Measurements from ENCODE around the gene ASB8.

Gene ASB8

GRCh38 chr12:48157018-48157888 is at the start of gene ASB8:
ASB8 (minus strand) TSS chr12:48157515; CDS start chr12:48153496, 4,019 bp downstream.
- peak; percentile 90 for DNase-seq

GRCh38 chr12:48203192-48203591 is 45.9 kb upstream of the ASB8 start, which contains the start of gene OR10AD1:
OR10AD1 (minus strand) TSS chr12:48203292; CDS start chr12:48203292, 0 bp downstream.
- no peak for DNase-seq

DNA sequence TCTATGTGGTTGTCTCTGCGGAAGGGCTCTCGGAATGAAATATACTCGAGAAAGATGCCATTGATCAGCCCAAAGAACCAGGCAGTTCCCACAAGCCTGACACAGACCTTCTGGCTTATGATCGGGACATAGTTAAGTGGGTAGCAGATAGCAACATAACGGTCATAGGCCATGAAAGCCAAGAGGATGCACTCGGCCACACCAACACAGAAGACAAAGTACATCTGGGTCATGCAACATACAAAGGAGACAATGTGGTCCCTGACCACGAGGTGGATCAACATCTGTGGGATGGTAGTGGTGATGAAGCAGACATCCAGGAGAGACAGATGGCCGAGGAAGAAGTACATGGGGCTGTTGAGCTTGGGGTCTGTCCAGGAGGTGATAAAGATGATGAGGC is 45.5 kb upstream of the ASB8 start:
- DNase-seq: no peak

DNA sequence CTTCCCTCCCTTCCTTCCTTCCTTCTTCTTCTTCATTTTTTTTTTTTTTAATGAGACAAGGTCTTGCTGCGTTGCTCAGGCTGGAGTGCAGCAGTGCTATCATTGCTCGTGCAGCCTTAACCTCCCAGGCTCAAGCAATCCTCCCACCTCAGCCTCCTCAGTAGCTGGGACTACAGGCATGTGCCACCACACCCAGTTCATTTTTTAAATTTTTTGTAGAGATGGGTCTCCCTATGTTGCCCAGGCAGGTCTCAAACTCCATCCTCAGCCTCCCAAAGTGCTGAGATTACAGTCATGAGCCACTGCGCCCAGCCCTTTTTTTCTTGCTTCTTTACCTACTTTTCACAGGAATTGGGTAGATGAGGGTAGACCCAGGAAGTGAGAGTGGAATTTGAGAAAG is 44.2 kb upstream of the ASB8 start:
- no peak for DNase-seq

- no peak for DNase-seq
These were observed 43.8 kb upstream of the ASB8 start for GRCh38 chr12:48201091-48201490.

- no peak for DNase-seq
These were observed 42.5 kb upstream of the ASB8 start for GRCh38 chr12:48199774-48200221.

DNA sequence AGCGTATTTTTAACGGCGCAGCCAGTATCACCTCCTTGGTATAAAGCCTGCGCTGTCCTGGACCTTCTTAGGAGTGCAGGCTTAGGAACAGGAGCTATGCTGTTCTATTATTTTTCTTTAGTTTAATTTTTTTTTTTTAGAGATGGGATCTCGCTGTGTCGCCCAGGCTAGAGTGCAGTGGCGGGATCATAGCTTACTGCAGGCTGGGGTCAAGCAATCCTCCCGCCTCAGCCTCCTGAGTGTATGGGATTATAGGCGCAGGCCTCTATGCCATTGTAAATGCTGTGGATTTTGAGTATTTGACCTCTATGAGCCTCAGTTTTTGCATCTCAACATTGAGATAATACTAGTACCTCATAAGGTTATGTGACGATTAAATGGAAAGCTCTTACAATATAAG is 41.7 kb upstream of the ASB8 start:
- DNase-seq: no peak

DNA sequence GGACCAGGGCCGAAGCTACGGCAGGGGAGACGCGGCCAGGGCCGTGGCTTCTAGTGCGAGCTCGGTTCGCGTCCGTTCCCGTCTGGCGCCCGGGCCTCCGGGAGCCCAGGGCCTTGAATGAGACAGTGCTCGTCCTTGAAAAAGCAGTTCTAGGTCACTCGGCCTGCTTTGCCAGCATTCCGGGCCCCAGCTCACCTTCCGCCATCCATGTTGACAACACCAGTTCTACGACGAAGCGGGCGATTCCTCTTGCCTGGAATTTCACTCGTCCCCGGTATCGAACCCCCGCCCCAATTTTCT is 41.3 kb upstream of the ASB8 start:
- no peak for DNase-seq

GRCh38 chr12:48197971-48198671 is 40.8 kb upstream of the ASB8 start:
- peak; percentile 89 for DNase-seq

GRCh38 chr12:48197549-48197970 is 40.2 kb upstream of the ASB8 start:
- no peak for DNase-seq

- no peak for DNase-seq
These were observed 37.5 kb upstream of the ASB8 start for GRCh38 chr12:48194799-48195201.

DNA sequence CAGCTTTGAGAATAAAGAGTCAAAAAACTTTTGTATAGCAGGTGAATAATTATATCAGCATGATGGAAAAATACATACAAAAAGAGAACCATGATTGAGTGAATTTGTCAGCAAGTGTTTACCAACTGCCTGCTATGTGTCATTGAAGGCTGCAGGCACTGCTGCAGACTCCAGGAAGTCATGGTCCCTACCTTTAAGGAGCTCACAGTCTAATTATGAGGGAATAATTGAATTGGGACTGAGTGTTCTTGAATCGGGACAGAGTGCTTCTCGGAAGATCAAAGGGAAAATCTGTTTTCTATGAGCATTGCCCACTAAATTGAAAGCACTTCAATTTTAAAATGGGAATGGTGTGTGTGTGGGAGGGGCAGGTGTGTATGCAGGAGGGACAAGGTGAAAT is 36.3 kb upstream of the ASB8 start:
- no peak for DNase-seq

GRCh38 chr12:48192861-48193260 is 35.5 kb upstream of the ASB8 start:
- no peak for DNase-seq

DNA sequence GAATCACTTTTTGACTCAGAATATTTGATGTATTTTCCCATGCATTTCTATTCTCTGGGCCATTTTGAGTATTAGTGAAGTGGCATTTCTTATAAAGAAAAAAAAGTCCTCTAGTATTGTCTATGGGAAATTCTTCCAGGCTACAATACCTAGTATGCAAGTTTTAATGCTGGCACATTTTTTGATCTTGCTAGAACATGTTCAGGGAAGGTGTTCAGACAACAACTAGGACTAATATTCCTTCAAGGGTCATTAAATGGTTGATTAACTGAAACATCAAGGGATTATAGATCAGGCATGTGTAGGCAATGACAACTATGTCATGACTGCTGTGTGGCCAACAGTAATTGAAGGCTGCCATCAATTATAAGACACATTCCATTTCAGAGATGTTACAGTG is 33.8 kb upstream of the ASB8 start:
- no peak for DNase-seq

GRCh38 chr12:48189331-48190125 is 32.2 kb upstream of the ASB8 start:
- DNase-seq: peak; percentile 33

DNA sequence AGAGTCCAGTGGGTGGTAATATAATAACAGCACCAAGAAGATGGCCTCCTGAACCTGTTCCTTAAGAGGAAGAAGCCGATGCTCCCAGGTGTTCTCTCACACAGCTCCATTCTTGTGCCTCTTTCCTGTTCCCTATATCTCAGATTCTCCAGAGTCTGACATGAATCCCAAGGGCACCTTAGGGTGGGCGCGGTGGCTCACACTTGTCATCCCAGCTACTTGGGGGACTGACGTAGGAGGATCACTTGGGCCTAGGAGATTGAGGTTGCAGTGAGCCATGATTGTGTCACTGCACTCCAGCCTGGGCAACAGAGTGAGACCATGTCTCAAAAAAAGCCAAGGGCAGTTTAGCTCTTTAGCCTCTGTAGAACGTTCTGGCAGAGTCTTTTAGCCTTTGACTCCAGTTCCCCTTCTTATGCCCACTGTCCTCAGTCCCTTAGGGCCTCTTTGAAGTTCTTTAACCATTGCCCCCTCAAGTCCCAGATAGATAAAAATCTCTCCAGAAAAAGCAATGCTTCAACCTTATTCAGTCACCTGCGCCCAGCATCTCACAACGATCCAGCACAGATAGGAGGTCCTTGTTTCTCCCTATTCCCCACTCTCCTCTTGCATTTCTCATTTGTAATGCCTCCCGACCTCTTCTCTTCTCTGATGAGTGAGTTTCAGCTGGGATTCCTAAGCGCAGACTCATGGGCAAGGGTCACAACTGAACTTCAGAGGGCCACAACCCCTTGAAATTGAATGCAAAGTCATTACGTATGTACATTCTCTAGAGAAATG is 30.8 kb upstream of the ASB8 start:
- no peak for DNase-seq

DNA sequence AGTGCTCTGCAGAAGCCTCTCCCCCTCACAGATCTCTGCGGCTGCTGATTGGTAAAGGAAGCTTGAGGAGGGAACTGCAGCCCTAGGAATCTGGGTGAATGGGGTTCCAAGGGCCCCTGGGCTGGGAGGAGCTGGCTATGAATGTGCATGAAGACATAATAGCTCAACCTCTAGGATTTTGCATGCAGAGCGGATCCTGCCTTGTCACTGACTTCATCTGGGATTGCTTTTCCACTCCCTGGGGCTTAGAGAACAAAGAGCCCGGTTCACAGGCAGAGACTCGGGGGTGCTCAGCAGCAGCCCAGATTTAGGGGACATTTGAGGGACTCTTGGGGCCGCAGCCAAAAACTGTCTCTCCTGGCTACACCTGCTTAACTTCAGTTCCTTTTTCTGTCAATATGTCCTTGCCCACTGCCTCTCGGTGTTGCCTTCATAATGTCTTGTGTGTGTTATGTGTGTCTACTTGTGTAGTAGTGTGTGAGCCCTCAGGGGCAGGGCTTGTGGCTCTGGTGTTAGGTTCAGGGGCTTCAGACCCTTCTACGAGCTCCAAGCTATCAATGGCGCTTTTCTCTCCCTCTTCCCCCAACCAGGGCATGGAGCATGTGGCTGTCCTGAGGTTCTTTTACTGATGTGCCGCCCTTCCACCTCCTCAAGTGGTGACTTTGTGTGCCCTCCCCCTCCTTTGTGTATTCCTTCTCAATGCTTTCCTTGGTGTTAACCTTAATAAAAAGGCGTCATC is 28.0 kb upstream of the ASB8 start:
- DNase-seq: no peak

- DNase-seq: no peak
These were observed 27.2 kb upstream of the ASB8 start for GRCh38 chr12:48184549-48184922.

DNA sequence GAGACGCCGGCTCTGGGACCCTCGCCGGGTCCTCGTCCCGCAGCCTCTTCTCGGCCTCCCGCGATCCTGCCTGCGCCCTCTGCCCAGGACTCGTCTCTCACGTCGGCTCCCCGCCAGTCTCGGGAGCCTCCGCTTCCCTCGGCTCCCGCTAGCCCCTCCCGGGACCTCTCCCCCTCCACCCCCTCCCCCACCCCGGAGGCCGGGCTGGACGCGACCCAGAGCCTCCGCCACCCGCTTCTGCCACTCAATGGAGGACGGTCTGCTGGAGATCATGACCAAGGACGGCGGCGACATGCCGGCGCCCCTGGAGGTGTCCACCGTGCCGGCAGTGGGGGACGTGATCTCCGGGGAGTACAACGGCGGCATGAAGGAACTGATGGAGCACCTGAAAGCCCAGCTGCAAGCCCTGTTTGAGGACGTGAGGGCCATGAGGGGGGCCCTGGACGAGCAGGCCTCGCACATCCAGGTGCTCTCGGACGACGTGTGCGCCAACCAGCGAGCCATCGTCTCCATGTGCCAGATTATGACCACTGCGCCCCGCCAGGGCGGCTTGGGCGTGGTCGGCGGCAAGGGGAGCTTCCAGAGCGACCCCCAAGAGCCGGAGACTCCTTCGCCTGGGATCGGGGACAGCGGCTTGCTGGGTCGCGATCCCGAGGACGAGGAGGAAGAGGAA is 26.7 kb upstream of the ASB8 start:
- no peak for DNase-seq

DNA sequence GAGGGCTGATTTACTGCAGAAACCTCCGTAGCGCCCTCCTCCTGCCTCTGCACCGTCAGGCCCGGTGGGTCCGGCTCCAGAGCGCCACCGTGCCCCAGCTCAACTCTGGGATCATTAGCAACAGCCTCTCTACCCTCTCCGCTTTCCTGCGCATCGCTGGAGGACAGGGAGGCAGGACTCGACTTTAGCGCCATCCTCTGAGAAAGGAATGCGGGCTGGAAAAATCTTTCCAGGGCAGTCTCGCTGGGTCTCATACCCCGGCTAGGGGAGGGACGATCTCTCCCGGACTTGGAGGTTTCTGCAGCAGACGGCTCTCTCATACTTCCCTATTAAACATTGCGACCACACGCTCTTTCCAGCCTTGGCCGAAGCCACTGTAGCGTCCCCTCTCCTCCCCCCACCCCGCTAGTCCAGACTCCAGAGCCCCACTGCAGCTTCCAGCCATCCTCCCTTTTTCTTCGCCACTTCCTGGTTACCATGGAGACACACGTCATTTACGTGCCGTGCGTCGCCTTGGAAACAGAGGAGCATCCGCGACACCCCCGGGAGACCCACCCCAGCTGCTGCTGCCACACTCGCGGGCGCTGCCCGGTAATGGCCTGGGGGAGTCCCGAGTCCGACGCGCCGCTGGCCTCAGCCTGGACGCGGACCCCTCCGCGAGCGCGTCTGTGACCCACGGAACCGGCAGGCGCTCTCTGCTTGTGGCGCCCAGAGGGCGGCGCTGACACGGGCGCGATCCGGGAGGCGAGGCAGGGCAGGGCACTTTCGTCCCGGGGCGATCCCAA is 26.0 kb upstream of the ASB8 start, which contains the start of gene CCDC184:
CCDC184 (plus strand) TSS at position 554 of the 785 bp plus-strand sequence. CDS start 479 bp downstream, outside the sequence.
- peak; percentile 9 for DNase-seq
